Right lobe of liver (tissue), 4 donors: ENCODE results near the gene TJP2.

ENCODE experiments used
- CTCF ChIP-seq, 4 donors: fragments of 200-600 bp in 3 of 4; fragments of 450-650 bp in 1 of 4; IDR thresholded peaks; one replicate each; pipeline versions ENCODE4 v1.5.1 to v1.8.0; 2016 to 2022; ENCODE audit warnings: antibody characterized with exemption in 4 of 4, mild to moderate bottlenecking in 2 of 4
- POLR2A ChIP-seq: fragments of 450-650 bp; IDR thresholded peaks from one replicate; pipeline ENCODE4 v1.6.1; 2017; ENCODE audit warnings: antibody characterized with exemption, mild to moderate bottlenecking
- donor health status: DM: no; HTN: no; CAD: no.
- donor health status: DM: no; HTN: no; CAD: no.
- donor health status: DM: no; HTN: yes; CAD: no.

- no peak for TF ChIP-seq CTCF (IDR thresholded peaks at IDR 0.05)
- TF ChIP-seq POLR2A: no peak
Measured at GRCh38 chr9:69236188-69236587, 62.1 kb downstream of the TJP2 start.
